ENCODE results near the gene CRTC1.

GRCh38 chr19:18760440-18761383 is 77.2 kb downstream of the CRTC1 start:
- TF ChIP-seq EZH2 (optimal IDR thresholded peaks at IDR 0.05; ENCODE audit: low read depth, low read length) (no peak), CTCF (IDR thresholded peaks at IDR 0.05; ENCODE audit: low read length) (no peak)

All from MM.1S (cell line).